HUES6 (cell line): Measurements from ENCODE around the gene B9D1.

Experiments
- H3K27ac ChIP-seq: 2 replicates; pipeline ENCODE4 v1.7.0; 2013; ENCODE audit warnings: low read depth, mild to moderate bottlenecking, low read length, inconsistent platforms
- H3K27me3 ChIP-seq: 2 replicates; pipeline ENCODE4 v1.6.1; 2013; ENCODE audit warnings: low read length; ENCODE audit not compliant: control insufficient read depth, insufficient read depth
- H3K36me3 ChIP-seq: 2 replicates; pipeline ENCODE4 v1.6.1; 2013; ENCODE audit warnings: low read length; ENCODE audit not compliant: control insufficient read depth, insufficient read depth
- H3K4me1 ChIP-seq: 2 replicates; pipeline ENCODE4 v1.6.1; 2013; ENCODE audit warnings: low read length; ENCODE audit not compliant: control insufficient read depth, insufficient read depth
- H3K4me3 ChIP-seq: 2 replicates; pipeline ENCODE4 v1.5.1; 2013; ENCODE audit warnings: low read depth, low read length
- H3K9ac ChIP-seq: one replicate; pipeline ENCODE4 v1.6.1; 2013; ENCODE audit warnings: mild to moderate bottlenecking, low read length
- H3K9me3 ChIP-seq: 2 replicates; pipeline ENCODE4 v1.6.1; 2013; ENCODE audit warnings: low read depth, low read length; ENCODE audit not compliant: control insufficient read depth, insufficient read depth

The B9D1 gene

GRCh38 chr17:19321481-19322128 lies 40.9 kb downstream of the B9D1 start:
- Histone ChIP-seq H3K27me3 (no peaks in the 10 kb centered on the region), H3K4me3 (no peak overlapping the region), H3K4me1 (peaks cover 20% of the 10 kb centered on the region), H3K9ac (no peak overlapping the region), H3K9me3 (peaks cover 5% of the 10 kb centered on the region; the same call in 1 of the 2 replicates), H3K27ac (no peak overlapping the region), H3K36me3 (peaks cover 19% of the 10 kb centered on the region)

- Histone ChIP-seq H3K36me3 (peaks cover 19% of the 10 kb centered on the region), H3K4me1 (peaks cover 25% of the 10 kb centered on the region), H3K27me3 (no peaks in the 10 kb centered on the region), H3K9me3 (peaks cover 5% of the 10 kb centered on the region; the same call in 1 of the 2 replicates), H3K9ac (no peak overlapping the region), H3K4me3 (no peak overlapping the region), H3K27ac (no peak overlapping the region)
Measured at GRCh38 chr17:19320876-19321275, 41.6 kb downstream of the B9D1 start.

GRCh38 chr17:19319771-19320505 lies 42.6 kb downstream of the B9D1 start:
- Histone ChIP-seq H3K4me3 (no peak overlapping the region), H3K9me3 (peaks cover under 1% of the 10 kb centered on the region; the same call in 1 of the 2 replicates), H3K9ac (no peak overlapping the region), H3K27me3 (no peaks in the 10 kb centered on the region), H3K36me3 (peaks cover 16% of the 10 kb centered on the region), H3K27ac (no peak overlapping the region), H3K4me1 (peaks cover 25% of the 10 kb centered on the region)

GRCh38 chr17:19318611-19319010 lies 43.9 kb downstream of the B9D1 start:
- H3K4me3 ChIP-seq: no peak overlapping the region
- no peaks in the 10 kb centered on the region for H3K9me3 ChIP-seq
- H3K4me1 ChIP-seq: peaks cover 25% of the 10 kb centered on the region
- peaks cover 24% of the 10 kb centered on the region for H3K36me3 ChIP-seq
- no peak overlapping the region for H3K9ac ChIP-seq
- H3K27me3 ChIP-seq: no peaks in the 10 kb centered on the region
- no peak overlapping the region for H3K27ac ChIP-seq

GRCh38 chr17:19317359-19318095 lies 45.0 kb downstream of the B9D1 start:
- H3K4me3 ChIP-seq: no peak overlapping the region
- no peak overlapping the region for H3K27ac ChIP-seq
- H3K9ac ChIP-seq: no peak overlapping the region
- H3K27me3 ChIP-seq: no peaks in the 10 kb centered on the region
- H3K9me3 ChIP-seq: no peaks in the 10 kb centered on the region
- H3K4me1 ChIP-seq: peaks cover 25% of the 10 kb centered on the region
- H3K36me3 ChIP-seq: peaks cover 27% of the 10 kb centered on the region

GRCh38 chr17:19316761-19317358 lies 45.7 kb downstream of the B9D1 start:
- H3K4me3 ChIP-seq: no peak overlapping the region
- H3K27me3 ChIP-seq: no peaks in the 10 kb centered on the region
- peaks cover 34% of the 10 kb centered on the region for H3K36me3 ChIP-seq
- peaks cover 25% of the 10 kb centered on the region for H3K4me1 ChIP-seq
- peak overlapping the region; percentile 8 for H3K9ac ChIP-seq
- no peaks in the 10 kb centered on the region for H3K9me3 ChIP-seq
- H3K27ac ChIP-seq: no peak overlapping the region

- no peak overlapping the region for H3K9ac ChIP-seq
- H3K27me3 ChIP-seq: no peaks in the 10 kb centered on the region
- H3K9me3 ChIP-seq: no peaks in the 10 kb centered on the region
- H3K4me1 ChIP-seq: peaks cover 18% of the 10 kb centered on the region
- no peak overlapping the region for H3K4me3 ChIP-seq
- peaks cover 38% of the 10 kb centered on the region for H3K36me3 ChIP-seq
- H3K27ac ChIP-seq: no peak overlapping the region
Measured at GRCh38 chr17:19315104-19315503, 47.4 kb downstream of the B9D1 start.

- Histone ChIP-seq H3K9me3 (no peaks in the 10 kb centered on the region), H3K4me3 (no peak overlapping the region), H3K27ac (no peak overlapping the region), H3K9ac (no peak overlapping the region), H3K36me3 (peaks cover 42% of the 10 kb centered on the region), H3K4me1 (peaks cover 18% of the 10 kb centered on the region), H3K27me3 (no peaks in the 10 kb centered on the region)
Measured at GRCh38 chr17:19313746-19314651, 48.5 kb downstream of the B9D1 start.

GRCh38 chr17:19313066-19313745 lies 49.3 kb downstream of the B9D1 start:
- H3K36me3 ChIP-seq: peaks cover 42% of the 10 kb centered on the region
- no peaks in the 10 kb centered on the region for H3K9me3 ChIP-seq
- no peaks in the 10 kb centered on the region for H3K27me3 ChIP-seq
- no peak overlapping the region for H3K27ac ChIP-seq
- peaks cover 18% of the 10 kb centered on the region for H3K4me1 ChIP-seq
- H3K9ac ChIP-seq: no peak overlapping the region
- no peak overlapping the region for H3K4me3 ChIP-seq

GRCh38 chr17:19312406-19312805 lies 50.1 kb downstream of the B9D1 start:
- Histone ChIP-seq H3K9me3 (no peaks in the 10 kb centered on the region), H3K27me3 (no peaks in the 10 kb centered on the region), H3K9ac (no peak overlapping the region), H3K4me3 (no peak overlapping the region), H3K27ac (no peak overlapping the region), H3K36me3 (peaks cover 39% of the 10 kb centered on the region), H3K4me1 (peaks cover 12% of the 10 kb centered on the region)
